Measurements from ENCODE around the gene MAP7D2. TPM values are rescaled to one million over a fixed set of nuclear protein-coding genes. Genes with fewer than 3 reads are reported as not detected.
A peak's percentile ranks its signal among the peaks of the same experiment; 100 is the strongest.

Gene MAP7D2
- total and polyA plus RNA-seq, 4 donors, result 0.37 to 0.75 (median 0.57) TPM

DNA sequence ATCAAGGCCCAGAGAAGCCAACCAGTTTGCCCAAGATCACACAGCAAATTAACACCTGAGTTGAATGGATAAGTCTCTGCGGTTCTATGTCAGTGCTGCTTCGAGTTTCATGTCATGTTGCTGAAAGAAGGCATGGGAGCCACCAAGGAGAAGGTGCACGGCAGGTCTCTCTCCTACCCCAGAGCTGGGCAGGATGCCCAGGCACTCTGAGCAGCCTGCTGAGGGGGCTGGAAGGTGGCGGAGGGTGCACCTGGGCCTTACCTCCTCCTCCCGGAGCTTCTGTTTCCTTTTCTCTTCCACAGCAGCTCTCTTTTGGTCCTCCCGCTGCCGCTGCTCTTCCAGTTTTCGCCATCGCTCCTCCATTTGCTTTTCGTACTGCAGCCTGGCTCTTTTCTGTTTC lies 53.6 kb downstream of the MAP7D2 start:
- DNase-seq (no peak), ATAC-seq (ENCODE audit: insufficient read depth, low FRiP score) (no peak)
- Histone ChIP-seq H3K9ac (ENCODE audit: insufficient read depth in 1 of 2, low read length in 2 of 2) (no peak overlapping the region), H3K9me3 (ENCODE audit: control insufficient read depth in 4 of 4, insufficient read depth in 3 of 4, low read length in 3 of 4) (no peaks in the 10 kb centered on the region), H3K27me3 (ENCODE audit: control insufficient read depth in 3 of 3, insufficient read depth in 3 of 3, low read length in 2 of 3) (peaks cover 0 to 57% (median 24%) of the 10 kb centered on the region in 3 donors), H3K4me1 (ENCODE audit: control insufficient read depth in 5 of 5, insufficient read depth in 5 of 5, low read length in 5 of 5) (peaks cover 0 to 7% (median 1%) of the 10 kb centered on the region in 5 donors), H3K4me3 (no peak overlapping the region), H3K27ac (ENCODE audit: low read depth in 1 of 2, low read length in 1 of 2) (no peak overlapping the region), H3K36me3 (ENCODE audit: control insufficient read depth in 4 of 4, insufficient read depth in 4 of 4, low read length in 4 of 4) (no peaks in the 10 kb centered on the region)
- TF ChIP-seq, protein P1, sequence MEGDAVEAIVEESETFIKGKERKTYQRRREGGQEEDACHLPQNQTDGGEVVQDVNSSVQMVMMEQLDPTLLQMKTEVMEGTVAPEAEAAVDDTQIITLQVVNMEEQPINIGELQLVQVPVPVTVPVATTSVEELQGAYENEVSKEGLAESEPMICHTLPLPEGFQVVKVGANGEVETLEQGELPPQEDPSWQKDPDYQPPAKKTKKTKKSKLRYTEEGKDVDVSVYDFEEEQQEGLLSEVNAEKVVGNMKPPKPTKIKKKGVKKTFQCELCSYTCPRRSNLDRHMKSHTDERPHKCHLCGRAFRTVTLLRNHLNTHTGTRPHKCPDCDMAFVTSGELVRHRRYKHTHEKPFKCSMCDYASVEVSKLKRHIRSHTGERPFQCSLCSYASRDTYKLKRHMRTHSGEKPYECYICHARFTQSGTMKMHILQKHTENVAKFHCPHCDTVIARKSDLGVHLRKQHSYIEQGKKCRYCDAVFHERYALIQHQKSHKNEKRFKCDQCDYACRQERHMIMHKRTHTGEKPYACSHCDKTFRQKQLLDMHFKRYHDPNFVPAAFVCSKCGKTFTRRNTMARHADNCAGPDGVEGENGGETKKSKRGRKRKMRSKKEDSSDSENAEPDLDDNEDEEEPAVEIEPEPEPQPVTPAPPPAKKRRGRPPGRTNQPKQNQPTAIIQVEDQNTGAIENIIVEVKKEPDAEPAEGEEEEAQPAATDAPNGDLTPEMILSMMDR (IDR thresholded peaks at IDR 0.05; ENCODE audit: control extremely low read depth, extremely low read depth), result no peak
- WGBS, 2 donors, result 72 to 87% methylated on average over 5 to 10 of the region's 10 CpGs

DNA sequence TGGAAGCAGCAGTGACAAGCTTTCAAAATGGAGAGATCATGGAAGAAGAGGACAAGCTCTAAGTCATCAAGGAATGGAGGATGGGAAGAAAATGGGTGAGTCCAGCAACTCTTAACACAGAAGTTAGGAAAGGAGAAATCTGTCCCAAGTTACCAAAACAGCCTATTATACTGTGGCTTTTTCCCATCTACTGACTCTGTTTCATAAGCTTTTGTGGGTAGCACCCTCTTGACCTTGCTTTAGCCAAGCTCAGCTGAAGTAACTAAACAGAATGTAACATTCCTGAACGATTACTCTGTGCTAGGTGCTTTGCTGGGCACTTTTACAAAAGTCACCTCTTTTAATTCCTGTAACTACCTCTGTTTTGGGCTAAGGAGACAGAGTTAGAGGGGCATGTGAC lies 54.9 kb downstream of the MAP7D2 start:
- ATAC-seq (ENCODE audit: insufficient read depth, low FRiP score), result no peak
- no peaks in the 10 kb centered on the region for H3K9me3 ChIP-seq (ENCODE audit: control insufficient read depth in 4 of 4, insufficient read depth in 3 of 4, low read length in 3 of 4)
- H3K27ac ChIP-seq (ENCODE audit: low read depth in 1 of 2, low read length in 1 of 2), result no peak overlapping the region
- H3K9ac ChIP-seq (ENCODE audit: insufficient read depth in 1 of 2, low read length in 2 of 2), result no peak overlapping the region
- TF ChIP-seq, protein P1 (IDR thresholded peaks at IDR 0.05; ENCODE audit: control extremely low read depth, extremely low read depth), result no peak
- H3K4me1 ChIP-seq (ENCODE audit: control insufficient read depth in 5 of 5, insufficient read depth in 5 of 5, low read length in 5 of 5), result peaks cover 0 to 1% (median 0%) of the 10 kb centered on the region in 5 donors
- no peak overlapping the region for H3K4me3 ChIP-seq
- no peaks in the 10 kb centered on the region for H3K36me3 ChIP-seq (ENCODE audit: control insufficient read depth in 4 of 4, insufficient read depth in 4 of 4, low read length in 4 of 4)
- H3K27me3 ChIP-seq (ENCODE audit: control insufficient read depth in 3 of 3, insufficient read depth in 3 of 3, low read length in 2 of 3), result peaks cover 0 to 57% (median 16%) of the 10 kb centered on the region in 3 donors
- 28 to 38% methylated on average over 1 of the region's 1 CpG for WGBS, 2 donors
- peak in 1 of 3 donors; percentile 7 for DNase-seq

DNA sequence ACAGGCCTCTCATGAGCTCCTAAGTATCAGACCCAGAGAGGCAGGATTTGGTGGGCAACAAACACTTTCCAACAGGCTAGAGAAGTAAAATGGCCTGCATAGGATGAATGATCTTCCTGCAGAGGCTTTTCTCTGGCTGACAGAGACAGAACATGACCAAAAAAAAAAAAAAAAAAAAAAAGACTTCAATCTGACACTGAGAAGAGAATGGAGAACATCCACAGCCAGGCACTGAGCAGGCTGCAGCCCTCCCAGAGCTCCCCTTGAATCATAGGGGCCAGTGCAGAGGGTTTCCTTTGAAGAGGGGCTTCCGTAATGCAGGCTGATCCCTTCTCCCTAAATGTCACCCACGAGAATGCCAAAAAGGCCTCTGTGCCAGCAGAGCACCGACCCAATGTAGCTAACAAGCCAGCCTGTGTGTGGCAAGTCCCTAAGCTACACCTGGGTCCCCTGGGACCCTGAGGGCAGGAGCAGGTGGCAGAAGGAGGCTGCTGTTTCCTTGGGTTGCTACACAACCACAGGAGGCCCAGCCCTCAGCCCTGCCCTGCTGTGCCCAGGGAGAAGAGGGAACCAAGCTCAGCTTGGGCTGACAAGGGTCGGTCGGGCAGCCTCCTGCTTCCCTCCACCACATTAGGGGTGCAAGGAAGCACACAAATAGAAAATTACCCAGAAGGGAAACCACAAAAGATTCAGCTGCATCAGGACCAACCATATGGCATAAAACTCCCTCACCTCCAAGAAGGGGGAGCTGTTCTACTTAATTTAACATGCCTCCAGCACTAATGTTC lies 55.6 kb downstream of the MAP7D2 start:
- WGBS, 2 donors, result 34 to 51% methylated on average over 4 to 5 of the region's 5 CpGs

More for the DNA sequence above, 55.6 kb downstream of the MAP7D2 start:
- Histone ChIP-seq H3K27ac (ENCODE audit: low read depth in 1 of 2, low read length in 1 of 2) (peak overlapping the region in 1 of 2 donors; percentile 28), H3K4me3 (no peak overlapping the region), H3K9me3 (ENCODE audit: control insufficient read depth in 4 of 4, insufficient read depth in 3 of 4, low read length in 3 of 4) (peaks cover 0 to 1% (median 0%) of the 10 kb centered on the region in 4 donors), H3K4me1 (ENCODE audit: control insufficient read depth in 5 of 5, insufficient read depth in 5 of 5, low read length in 5 of 5) (peaks cover 0 to 1% (median 0%) of the 10 kb centered on the region in 5 donors), H3K27me3 (ENCODE audit: control insufficient read depth in 3 of 3, insufficient read depth in 3 of 3, low read length in 2 of 3) (peaks cover 0 to 59% (median 15%) of the 10 kb centered on the region in 3 donors), H3K36me3 (ENCODE audit: control insufficient read depth in 4 of 4, insufficient read depth in 4 of 4, low read length in 4 of 4) (no peaks in the 10 kb centered on the region), H3K9ac (ENCODE audit: insufficient read depth in 1 of 2, low read length in 2 of 2) (no peak overlapping the region)
- ATAC-seq (ENCODE audit: insufficient read depth, low FRiP score), result no peak
- TF ChIP-seq, protein P1 (IDR thresholded peaks at IDR 0.05; ENCODE audit: control extremely low read depth, extremely low read depth), result no peak
- no peak for DNase-seq

Measured in lung (tissue), 12 donors.